PC-9 (cell line): ENCODE results near the gene EIF2S3. TPM values are rescaled to one million over a fixed set of nuclear protein-coding genes. Genes with fewer than 3 reads are reported as not detected.

Experiments used
- BruUV-seq: library from RNA; stranded (reverse); fragments of 400-500 nt; replicated peaks from 2 replicates; lab custom pipeline; 2021; lab: Mats Ljungman, UMichigan
- CTCF ChIA-PET: fragments of 300-600 bp; sonication (Branson Sonifier 250); formaldehyde crosslinking; loops from one replicate; lab custom pipeline; 2022; ENCODE audit warnings: antibody characterized with exemption; lab: Charles Lee
- POLR2A ChIA-PET: fragments of 300-600 bp; sonication (Branson Sonifier 250); formaldehyde crosslinking; loops from one replicate; lab custom pipeline; 2022; ENCODE audit warnings: antibody characterized with exemption; ENCODE audit not compliant: unreplicated experiment; lab: Charles Lee
- DNase-seq, 2 experiments: peaks; one replicate each; pipeline versions ENCODE4 v3.0.0 to v3.0.0-alpha.2; 2015 to 2022; ENCODE audit warnings: mixed read lengths in 1 of 2
- H2AFZ ChIP-seq: fragments of 200-600 bp; sonication (generic); 2 replicates; pipeline ENCODE4 v1.8.1; 2017; ENCODE audit warnings: antibody characterized with exemption
- H3F3A ChIP-seq: fragments of 200-600 bp; sonication (generic); 2 replicates; pipeline ENCODE4 v1.8.1; 2017; ENCODE audit warnings: antibody characterized with exemption, mild to moderate bottlenecking, low read depth; ENCODE audit not compliant: insufficient read depth
- H3K27ac ChIP-seq: fragments of 200-600 bp; sonication (generic); 2 replicates; pipeline ENCODE4 v1.6.1; 2016; ENCODE audit warnings: mixed run types
- H3K27me3 ChIP-seq: fragments of 200-600 bp; sonication (generic); 2 replicates; pipeline ENCODE4 v1.6.1; 2016; ENCODE audit warnings: low read depth, mixed run types; ENCODE audit not compliant: insufficient read depth
- H3K36me3 ChIP-seq: fragments of 200-600 bp; sonication (generic); 2 replicates; pipeline ENCODE4 v1.6.1; 2016; ENCODE audit warnings: low read depth, mixed run types
- H3K4me1 ChIP-seq: fragments of 200-600 bp; sonication (generic); replicated peaks from 2 replicates; pipeline ENCODE4 v1.6.1; 2016; ENCODE audit warnings: mixed run types; ENCODE audit not compliant: insufficient read depth
- H3K4me2 ChIP-seq: fragments of 200-600 bp; sonication (generic); 2 replicates; pipeline ENCODE4 v1.6.1; 2017; ENCODE audit warnings: mixed run types
- H3K4me3 ChIP-seq: fragments of 200-600 bp; sonication (generic); 2 replicates; pipeline ENCODE4 v1.6.1; 2016; ENCODE audit warnings: mixed run types
- H3K79me2 ChIP-seq: fragments of 200-600 bp; sonication (generic); 2 replicates; pipeline ENCODE4 v1.6.1; 2017; ENCODE audit warnings: low read depth, mixed run types
- H3K9me2 ChIP-seq: fragments of 200-600 bp; sonication (generic); 2 replicates; pipeline ENCODE4 v1.8.1; 2017; ENCODE audit warnings: mild to moderate bottlenecking; ENCODE audit not compliant: insufficient read depth
- H3K9me3 ChIP-seq: fragments of 200-600 bp; sonication (generic); 2 replicates; pipeline ENCODE4 v1.8.1; 2016; ENCODE audit warnings: low read depth; ENCODE audit not compliant: insufficient read depth
- H4K20me1 ChIP-seq: fragments of 200-600 bp; sonication (generic); 2 replicates; pipeline ENCODE4 v1.8.1; 2017; ENCODE audit not compliant: insufficient read depth
- CTCF ChIP-seq: fragments of 200-600 bp; sonication (generic); conservative IDR thresholded peaks from 2 replicates; pipeline ENCODE4 v1.6.1; 2017; ENCODE audit warnings: mixed run types, antibody characterized with exemption, mild to moderate bottlenecking, moderate library complexity
- EZH2 ChIP-seq: fragments of 200-600 bp; sonication (generic); IDR thresholded peaks from 2 replicates; pipeline ENCODE4 v1.8.0; 2017; ENCODE audit warnings: antibody characterized with exemption, low read depth
- intact Hi-C: fragments of 100-400 bp; cut with micrococcal nuclease; formaldehyde crosslinking; loops from one replicate; pipeline ENCODE4 v1.10.0; 2022; ENCODE audit not compliant: unreplicated experiment
- total RNA-seq: library from RNA; stranded (reverse); gene quantifications from 2 replicates; pipeline ENCODE4 v1.2.3, GENCODE V29; 2021

Gene EIF2S3
- total RNA-seq, 1 experiment from 2014 or later, result 252 TPM

- no peak for DNase-seq
- ChIA-PET CTCF (interaction anchor here (0.7 kb wide), 1 partner anchor 46 kb away, joined by 6 read pairs; no protein-coding TSS in a partner anchor), POLR2A (no interaction called here)
- H3K27me3 ChIP-seq, result no peaks in the 10 kb centered on the region
- H3K4me2 ChIP-seq, result peak overlapping the region; percentile 87
- no peaks in the 10 kb centered on the region; the same call in 1 of the 2 replicates for H3F3A ChIP-seq
- H3K4me1 ChIP-seq, result peaks cover 10% of the 10 kb centered on the region; the same call in 1 of the 2 replicates
- peak overlapping the region; percentile 97 for H3K4me3 ChIP-seq
- no peak overlapping the region for H3K27ac ChIP-seq
- BruUV-seq, result no TSS peak
- H3K9me3 ChIP-seq, result no peaks in the 10 kb centered on the region
- intact Hi-C loops, result no loop called here
- peaks cover 42% of the 10 kb centered on the region for H3K79me2 ChIP-seq
- H3K36me3 ChIP-seq, result no peaks in the 10 kb centered on the region
- no peaks in the 10 kb centered on the region for H4K20me1 ChIP-seq
- TF ChIP-seq CTCF (no peak), EZH2 (no peak)
- no peak overlapping the region for H2AFZ ChIP-seq
- no peaks in the 10 kb centered on the region for H3K9me2 ChIP-seq
Measured at GRCh38 chrX:24023544-24023943, 31.2 kb upstream of the EIF2S3 start.

- ChIA-PET CTCF (interaction anchor here (0.7 kb wide), 1 partner anchor 46 kb away, joined by 6 read pairs; no protein-coding TSS in a partner anchor), POLR2A (no interaction called here)
- Histone ChIP-seq H3K9me3 (no peaks in the 10 kb centered on the region), H3K79me2 (peaks cover 42% of the 10 kb centered on the region), H3K27ac (peak overlapping the region; percentile 27; the same call in 1 of the 2 replicates), H3K27me3 (no peaks in the 10 kb centered on the region), H3K9me2 (no peaks in the 10 kb centered on the region), H3K4me3 (peak overlapping the region; percentile 97), H3K36me3 (no peaks in the 10 kb centered on the region), H3K4me2 (peak overlapping the region; percentile 87), H3K4me1 (peaks cover 10% of the 10 kb centered on the region; the same call in 1 of the 2 replicates), H3F3A (no peaks in the 10 kb centered on the region; the same call in 1 of the 2 replicates), H4K20me1 (no peaks in the 10 kb centered on the region), H2AFZ (peak overlapping the region; percentile 89)
- no peak for DNase-seq
- no peak for TF ChIP-seq EZH2
- no peak for TF ChIP-seq CTCF
- BruUV-seq, result no TSS peak
- intact Hi-C loops, result no loop called here
Measured at GRCh38 chrX:24023972-24024669, 30.6 kb upstream of the EIF2S3 start.

- CTCF ChIA-PET, result interaction anchor here (1.2 to 2.0 kb wide), 2 partner anchors 27 to 29 kb away, joined by 3 to 20 read pairs; no protein-coding TSS in a partner anchor
- Histone ChIP-seq H3K36me3 (no peaks in the 10 kb centered on the region), H4K20me1 (no peaks in the 10 kb centered on the region), H3K9me2 (no peaks in the 10 kb centered on the region), H3F3A (no peaks in the 10 kb centered on the region; the same call in 1 of the 2 replicates), H3K27me3 (no peaks in the 10 kb centered on the region), H3K4me2 (peak overlapping the region; percentile 94), H3K4me3 (peak overlapping the region; percentile 97), H3K79me2 (peaks cover 38% of the 10 kb centered on the region), H3K4me1 (peaks cover 10% of the 10 kb centered on the region; the same call in 1 of the 2 replicates), H2AFZ (peak overlapping the region; percentile 89), H3K9me3 (no peaks in the 10 kb centered on the region), H3K27ac (peak overlapping the region; percentile 96)
- no TSS peak for BruUV-seq
- intact Hi-C loops, result loop anchor here (1.0 to 5.0 kb wide), 3 partner anchors 29 to 127 kb away; partner anchors contain the start of genes CXorf58 and EIF2S3
- TF ChIP-seq EZH2 (no peak), CTCF (no peak)
- DNase-seq, result peak; percentile 68 to 92
- POLR2A ChIA-PET, result no interaction called here
Measured at GRCh38 chrX:24024819-24025740, 29.7 kb upstream of the EIF2S3 start.
